H1 (cell line): ENCODE results near the gene RCC2. TPM values are rescaled to one million over a fixed set of nuclear protein-coding genes. Genes with fewer than 3 reads are reported as not detected.

ENCODE experiments used
- CTCF ChIA-PET: fragments of 300-600 bp; sonication (Branson Sonifier 250); formaldehyde crosslinking; loops from one replicate; lab custom pipeline; 2021; ENCODE audit not compliant: partially characterized antibody; lab: Charles Lee
- POLR2A ChIA-PET: fragments of 300-600 bp; sonication (Branson Sonifier 250); formaldehyde crosslinking; loops from one replicate; lab custom pipeline; 2021; ENCODE audit warnings: inconsistent platforms; ENCODE audit not compliant: partially characterized antibody; lab: Charles Lee
- DNase-seq, 2 experiments: peaks; one replicate each; pipeline versions ENCODE4 v3.0.0 to v3.0.0-alpha.2; 2010 to 2022; ENCODE audit warnings: low spot score in 2 of 2, low read depth in 1 of 2, mixed read lengths in 1 of 2
- FAIRE-seq: peaks from 2 replicates; lab custom pipeline; 2011; peaks lifted over from hg19 to GRCh38; lab: Jason Lieb, UNC
- H2AFZ ChIP-seq: 2 replicates; pipeline ENCODE4 v1.8.1; 2012; ENCODE audit warnings: low read length, inconsistent platforms
- H2AK5ac ChIP-seq: 2 replicates; pipeline ENCODE4 v1.6.1; 2013; ENCODE audit warnings: low read depth, low read length
- H2BK120ac ChIP-seq: replicated peaks from 2 replicates; pipeline ENCODE3; 2013; ENCODE audit warnings: low read depth, low read length, inconsistent platforms
- H2BK12ac ChIP-seq: 2 replicates; pipeline ENCODE4 v1.6.1; 2013; ENCODE audit warnings: low read depth, low read length
- H2BK15ac ChIP-seq: 2 replicates; pipeline ENCODE4 v1.6.1; 2013; ENCODE audit warnings: low read length
- H2BK20ac ChIP-seq: 2 replicates; pipeline ENCODE4 v1.6.1; 2013; ENCODE audit warnings: low read length
- H2BK5ac ChIP-seq: 2 replicates; pipeline ENCODE4 v1.6.1; 2013; ENCODE audit warnings: low read depth, low read length
- H3K14ac ChIP-seq: 2 replicates; pipeline ENCODE4 v1.6.1; 2013; ENCODE audit warnings: inconsistent platforms; ENCODE audit not compliant: insufficient read length
- H3K18ac ChIP-seq: 2 replicates; pipeline ENCODE4 v1.6.1; 2013; ENCODE audit warnings: low read length; ENCODE audit errors: extremely low read depth
- H3K23ac ChIP-seq: 2 replicates; pipeline ENCODE4 v1.6.1; 2013; ENCODE audit warnings: inconsistent platforms; ENCODE audit not compliant: insufficient read length
- H3K23me2 ChIP-seq: 2 replicates; pipeline ENCODE4 v1.6.1; 2013; ENCODE audit warnings: low read depth, low read length
- H3K27ac ChIP-seq: 2 replicates; pipeline ENCODE4 v1.6.1; 2011; ENCODE audit warnings: low read depth, low read length, inconsistent platforms
- H3K27me3 ChIP-seq, 4 experiments: replicated peaks in 1 of 4; 1 replicate in 1 of 4; 2 replicates in 3 of 4; pipeline versions ENCODE4 v1.6.1 to v1.8.1; 2011 to 2013; ENCODE audit warnings: low read length in 3 of 4, mild to moderate bottlenecking in 3 of 4, inconsistent platforms in 2 of 4, mixed read lengths in 2 of 4, moderate library complexity in 1 of 4; ENCODE audit not compliant: control insufficient read depth in 3 of 4, insufficient read depth in 3 of 4; ENCODE audit errors: extremely low read depth in 1 of 4
- H3K36me3 ChIP-seq, 4 experiments: 2 replicates each; pipeline versions ENCODE4 v1.6.1 to v1.8.1; 2011 to 2013; ENCODE audit warnings: mild to moderate bottlenecking in 4 of 4, low read length in 3 of 4, moderate library complexity in 2 of 4, control low read depth in 1 of 4, inconsistent platforms in 1 of 4; ENCODE audit not compliant: insufficient read depth in 4 of 4, control insufficient read depth in 2 of 4
- H3K4ac ChIP-seq: replicated peaks from 2 replicates; pipeline ENCODE3; 2013; ENCODE audit warnings: low read length, low read depth, mixed read lengths, inconsistent platforms; ENCODE audit not compliant: insufficient read length
- H3K4me1 ChIP-seq, 4 experiments: replicated peaks in 1 of 4; 1 replicate in 1 of 4; 2 replicates in 3 of 4; pipeline versions ENCODE4 v1.6.1 to v1.8.1; 2011 to 2013; ENCODE audit warnings: low read length in 3 of 4, inconsistent platforms in 2 of 4, mixed read lengths in 1 of 4; ENCODE audit not compliant: insufficient read depth in 4 of 4, control insufficient read depth in 3 of 4
- H3K4me2 ChIP-seq, 2 experiments: 2 replicates each; pipeline versions ENCODE4 v1.6.1 to v1.8.1; 2011 to 2013; ENCODE audit warnings: low read depth in 2 of 2, low read length in 2 of 2, control low read depth in 1 of 2, inconsistent platforms in 1 of 2, mild to moderate bottlenecking in 1 of 2; ENCODE audit not compliant: insufficient read depth in 1 of 2
- H3K4me3 ChIP-seq, 4 experiments: fragments of 200-600, 300-600 bp in 1 of 4; sonication (generic), shearing (Covaris generic), sonication (Bioruptor Twin) in 1 of 4; 2 replicates each; pipeline versions ENCODE4 v1.5.1 to v1.8.1; 2011 to 2016; ENCODE audit warnings: low read length in 4 of 4, low read depth in 3 of 4, control low read depth in 2 of 4, inconsistent platforms in 2 of 4, mild to moderate bottlenecking in 2 of 4, mixed read lengths in 1 of 4, moderate library complexity in 1 of 4; ENCODE audit not compliant: insufficient read depth in 2 of 4; ENCODE audit errors: extremely low read depth in 1 of 4
- H3K56ac ChIP-seq: replicated peaks from 2 replicates; pipeline ENCODE3; 2013; ENCODE audit warnings: low read depth, mild to moderate bottlenecking, mixed read lengths, low read length, inconsistent platforms; ENCODE audit not compliant: insufficient read length
- H3K79me1 ChIP-seq: 2 replicates; pipeline ENCODE4 v1.6.1; 2013; ENCODE audit warnings: low read depth, low read length, control low read depth
- H3K79me2 ChIP-seq, 2 experiments: 2 replicates each; pipeline versions ENCODE4 v1.6.1 to v1.8.1; 2012 to 2013; ENCODE audit warnings: low read length in 2 of 2, mild to moderate bottlenecking in 2 of 2, inconsistent platforms in 1 of 2; ENCODE audit not compliant: insufficient read depth in 2 of 2, control insufficient read depth in 1 of 2
- H3K9ac ChIP-seq, 4 experiments: replicated peaks in 1 of 4; 1 replicate in 1 of 4; 2 replicates in 3 of 4; pipeline versions ENCODE4 v1.6.1 to v1.8.1; 2011 to 2013; ENCODE audit warnings: low read depth in 3 of 4, low read length in 3 of 4, control low read depth in 2 of 4, mild to moderate bottlenecking in 2 of 4, moderate library complexity in 2 of 4, inconsistent platforms in 1 of 4; ENCODE audit errors: extremely low read depth in 1 of 4
- H3K9me3 ChIP-seq, 2 experiments: 2 replicates each; pipeline versions ENCODE4 v1.6.1 to v1.8.1; 2012 to 2013; ENCODE audit warnings: mild to moderate bottlenecking in 2 of 2, moderate library complexity in 2 of 2, control low read depth in 1 of 2, inconsistent platforms in 1 of 2, low read depth in 1 of 2, low read length in 1 of 2, mixed read lengths in 1 of 2; ENCODE audit not compliant: insufficient read depth in 2 of 2
- H4K20me1 ChIP-seq, 2 experiments: replicated peaks in 1 of 2; 2 replicates each; pipeline versions ENCODE3 to v1.8.1; 2011 to 2013; ENCODE audit warnings: inconsistent platforms in 2 of 2, low read length in 2 of 2, mild to moderate bottlenecking in 1 of 2; ENCODE audit not compliant: insufficient read depth in 2 of 2, control insufficient read depth in 1 of 2
- H4K5ac ChIP-seq: 2 replicates; pipeline ENCODE4 v1.6.1; 2013; ENCODE audit warnings: low read length, low read depth, mixed read lengths, inconsistent platforms; ENCODE audit not compliant: insufficient read length
- H4K8ac ChIP-seq: 2 replicates; pipeline ENCODE4 v1.8.0; 2013; ENCODE audit warnings: mild to moderate bottlenecking, moderate library complexity, low read length, inconsistent platforms; ENCODE audit not compliant: insufficient read depth; ENCODE audit errors: extremely low read depth
- H4K91ac ChIP-seq: replicated peaks from 2 replicates; pipeline ENCODE3; 2013; ENCODE audit warnings: low read length, mixed read lengths, inconsistent platforms; ENCODE audit not compliant: insufficient read length
- TBP ChIP-seq: IDR thresholded peaks from 2 replicates; pipeline ENCODE4 v1.6.1; 2011; ENCODE audit warnings: low read depth, low read length, improper control_type of control experiment
- polyA plus RNA-seq, 7 experiments: library from polyadenylated mRNA; depleted of rRNA in 3 of 7; stranded (reverse) in 5 of 7; unstranded in 2 of 7; fragments of >200 nt in 5 of 7; fragments of 200-250 nt in 2 of 7; gene quantifications; 1 replicate in 5 of 7; 2 replicates in 1 of 7; 4 replicates in 1 of 7; pipeline versions ENCODE4 v1.2.1 to v1.2.3, GENCODE V29; 2011 to 2013; ENCODE audit warnings: missing spikeins in 2 of 7, mixed read lengths in 2 of 7
- total RNA-seq: library from RNA; stranded (reverse); fragmentation: NEBNext Ultra II Directional; extraction: Animal tissue kit (Norgen Biotek cat#: 25700); gene quantifications from 2 replicates; pipeline ENCODE4 v1.2.1, GENCODE V29; 2021

The RCC2 gene
- total and polyA plus RNA-seq, 2 of the 8 experiments (the other 6 are each of a cell fraction or from before 2014, with no cell fraction given): 229 to 455 TPM

DNA sequence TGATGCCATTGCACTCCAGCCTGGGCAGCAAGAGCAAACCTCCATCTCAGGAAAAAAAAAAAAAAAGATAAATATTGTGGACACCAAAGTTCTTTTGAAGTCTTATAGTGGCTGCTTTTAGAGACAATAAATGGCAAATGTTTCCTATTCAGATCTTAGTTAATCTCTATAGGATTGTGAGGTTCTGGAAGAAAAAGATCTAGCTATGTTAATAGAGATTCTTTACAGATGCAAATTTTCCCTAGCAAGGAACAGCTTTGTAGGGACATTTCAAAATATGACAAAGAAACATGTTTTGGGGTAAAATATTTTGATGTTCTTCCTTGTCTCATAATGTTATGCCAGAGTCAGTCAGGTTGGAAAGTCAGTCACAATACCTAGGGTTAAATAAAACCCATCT, 24.5 kb upstream of the RCC2 start:
- no peak for TF ChIP-seq TBP
- TF ChIP-seq, all 59 proteins: peak for 0
- Histone ChIP-seq H3K79me1 (no peaks in the 10 kb centered on the region), H2BK120ac (no peak overlapping the region), H3K23me2 (no peaks in the 10 kb centered on the region), H3K23ac (no peak overlapping the region), H3K4me3 (no peak overlapping the region), H2BK12ac (no peak overlapping the region), H3K27ac (no peak overlapping the region), H3K4ac (no peak overlapping the region), H4K91ac (no peak overlapping the region), H3K36me3 (no peaks in the 10 kb centered on the region), H2AFZ (no peak overlapping the region), H3K4me2 (no peak overlapping the region), H4K20me1 (no peaks in the 10 kb centered on the region), H2BK15ac (no peak overlapping the region), H3K9me3 (no peaks in the 10 kb centered on the region), H4K5ac (no peak overlapping the region), H2AK5ac (no peak overlapping the region), H3K4me1 (peaks cover 3 to 8% (median 3%) of the 10 kb centered on the region in 4 experiments), H3K79me2 (no peaks in the 10 kb centered on the region), H3K14ac (no peak overlapping the region), H3K9ac (no peak overlapping the region), H2BK5ac (no peak overlapping the region), H3K56ac (no peak overlapping the region), H3K27me3 (no peaks in the 10 kb centered on the region), H2BK20ac (no peak overlapping the region), H4K8ac (no peak overlapping the region), H3K18ac (no peak overlapping the region)
- POLR2A ChIA-PET: interaction anchor here (0.7 to 9.7 kb wide), 3 partner anchors 27 to 60 kb away, joined by 3 to 155 read pairs (median 3); partner anchors contain the start of gene RCC2
- DNase-seq (no peak), FAIRE-seq (no peak)
- CTCF ChIA-PET: no interaction called here
